Lower lobe of right lung (tissue), 2 donors: ENCODE data around the gene PBX1. TPM values are rescaled to one million over a fixed set of nuclear protein-coding genes. Genes with fewer than 3 reads are reported as not detected.

Experiments used
- ATAC-seq, 2 donors: fragments of 200-7000 bp; cut with Tn5 transposase; one replicate each; pipeline ENCODE4 v1.9.1; 2020 to 2022; ENCODE audit warnings: mild to moderate bottlenecking in 2 of 2, moderate library complexity in 2 of 2
- DNase-seq: peaks from one replicate; pipeline ENCODE4 v3.0.0-alpha.2; 2020
- H3K27ac ChIP-seq: fragments of 200-600 bp; one replicate; pipeline ENCODE4 v1.8.0; 2022
- H3K27me3 ChIP-seq: fragments of 200-600 bp; one replicate; pipeline ENCODE4 v1.8.0; 2022; ENCODE audit warnings: low read depth
- H3K36me3 ChIP-seq: fragments of 200-600 bp; one replicate; pipeline ENCODE4 v1.8.0; 2022; ENCODE audit warnings: mild to moderate bottlenecking
- H3K4me1 ChIP-seq: fragments of 200-600 bp; one replicate; pipeline ENCODE4 v1.8.0; 2022
- H3K4me3 ChIP-seq: fragments of 200-600 bp; one replicate; pipeline ENCODE4 v1.8.0; 2022; ENCODE audit warnings: mild to moderate bottlenecking
- H3K9me3 ChIP-seq: fragments of 200-600 bp; one replicate; pipeline ENCODE4 v1.8.0; 2022
- intact Hi-C: fragments of 100-400 bp; cut with DNase I; formaldehyde crosslinking; loops from one replicate; pipeline ENCODE4 v1.11.0; 2022
- total RNA-seq: library from RNA; stranded (reverse); fragmentation: NEBNext Ultra II Directional; extraction: Animal tissue kit (Norgen Biotek cat#: 25700); gene quantifications from one replicate; pipeline ENCODE4 v1.2.1, GENCODE V29; 2021
- TF ChIP-seq, protein P1 (sequence below): fragments of 200-600 bp; IDR thresholded peaks from one replicate; pipeline ENCODE4 v1.8.0; 2022; ENCODE audit warnings: antibody characterized with exemption, mild to moderate bottlenecking
- donor health status: DM: no; HTN: yes; CAD: no; lungs with severe emphysema.

The PBX1 gene
- total RNA-seq, 1 donor from 2014 or later: 58.1 TPM

DNA sequence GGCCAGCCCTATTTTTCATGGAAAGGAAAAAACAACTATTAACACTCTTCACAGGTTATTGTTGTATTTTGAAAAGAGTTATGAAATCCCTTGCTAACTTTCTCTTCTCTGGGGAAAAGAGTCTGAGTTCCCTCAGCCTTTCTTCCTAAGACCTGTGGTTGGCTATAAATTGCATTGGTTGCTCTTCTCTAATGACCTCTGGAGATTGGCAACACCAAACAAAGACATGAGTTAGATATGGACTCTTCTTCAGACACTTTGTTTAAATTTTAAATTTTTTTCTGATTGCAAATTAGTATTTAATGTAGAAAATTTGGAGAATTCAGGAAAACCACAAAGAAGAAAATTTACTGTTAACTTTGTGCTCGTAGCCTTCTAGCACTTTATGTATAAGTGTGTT lies 275.7 kb downstream of the PBX1 start:
- Histone ChIP-seq H3K36me3 (peaks cover 2% of the 10 kb centered on the region), H3K27ac (no peak overlapping the region), H3K9me3 (no peaks in the 10 kb centered on the region), H3K27me3 (no peaks in the 10 kb centered on the region), H3K4me3 (no peak overlapping the region), H3K4me1 (no peaks in the 10 kb centered on the region)
- ATAC-seq: no peak
- intact Hi-C loops: no loop called here
- TF ChIP-seq, protein P1, sequence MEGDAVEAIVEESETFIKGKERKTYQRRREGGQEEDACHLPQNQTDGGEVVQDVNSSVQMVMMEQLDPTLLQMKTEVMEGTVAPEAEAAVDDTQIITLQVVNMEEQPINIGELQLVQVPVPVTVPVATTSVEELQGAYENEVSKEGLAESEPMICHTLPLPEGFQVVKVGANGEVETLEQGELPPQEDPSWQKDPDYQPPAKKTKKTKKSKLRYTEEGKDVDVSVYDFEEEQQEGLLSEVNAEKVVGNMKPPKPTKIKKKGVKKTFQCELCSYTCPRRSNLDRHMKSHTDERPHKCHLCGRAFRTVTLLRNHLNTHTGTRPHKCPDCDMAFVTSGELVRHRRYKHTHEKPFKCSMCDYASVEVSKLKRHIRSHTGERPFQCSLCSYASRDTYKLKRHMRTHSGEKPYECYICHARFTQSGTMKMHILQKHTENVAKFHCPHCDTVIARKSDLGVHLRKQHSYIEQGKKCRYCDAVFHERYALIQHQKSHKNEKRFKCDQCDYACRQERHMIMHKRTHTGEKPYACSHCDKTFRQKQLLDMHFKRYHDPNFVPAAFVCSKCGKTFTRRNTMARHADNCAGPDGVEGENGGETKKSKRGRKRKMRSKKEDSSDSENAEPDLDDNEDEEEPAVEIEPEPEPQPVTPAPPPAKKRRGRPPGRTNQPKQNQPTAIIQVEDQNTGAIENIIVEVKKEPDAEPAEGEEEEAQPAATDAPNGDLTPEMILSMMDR: no peak
- DNase-seq: no peak

- DNase-seq: no peak
- ATAC-seq: no peak
Observed at GRCh38 chr1:164836614-164837018, 277.6 kb downstream of the PBX1 start.

GRCh38 chr1:164838786-164839185 lies 279.8 kb downstream of the PBX1 start:
- no peaks in the 10 kb centered on the region for H3K9me3 ChIP-seq
- H3K27me3 ChIP-seq: no peaks in the 10 kb centered on the region
- intact Hi-C loops: no loop called here
- H3K4me1 ChIP-seq: peaks cover 4% of the 10 kb centered on the region
- ATAC-seq: no peak
- TF ChIP-seq, protein P1: no peak
- H3K36me3 ChIP-seq: peaks cover 9% of the 10 kb centered on the region
- no peak overlapping the region for H3K4me3 ChIP-seq
- H3K27ac ChIP-seq: no peak overlapping the region
- no peak for DNase-seq

More at GRCh38 chr1:164836614-164837018, 277.6 kb downstream of the PBX1 start:
- Histone ChIP-seq H3K27me3 (no peaks in the 10 kb centered on the region), H3K36me3 (peaks cover 9% of the 10 kb centered on the region), H3K4me3 (no peak overlapping the region), H3K4me1 (no peaks in the 10 kb centered on the region), H3K27ac (no peak overlapping the region), H3K9me3 (no peaks in the 10 kb centered on the region)
- intact Hi-C loops: no loop called here
- TF ChIP-seq, protein P1: no peak

DNA sequence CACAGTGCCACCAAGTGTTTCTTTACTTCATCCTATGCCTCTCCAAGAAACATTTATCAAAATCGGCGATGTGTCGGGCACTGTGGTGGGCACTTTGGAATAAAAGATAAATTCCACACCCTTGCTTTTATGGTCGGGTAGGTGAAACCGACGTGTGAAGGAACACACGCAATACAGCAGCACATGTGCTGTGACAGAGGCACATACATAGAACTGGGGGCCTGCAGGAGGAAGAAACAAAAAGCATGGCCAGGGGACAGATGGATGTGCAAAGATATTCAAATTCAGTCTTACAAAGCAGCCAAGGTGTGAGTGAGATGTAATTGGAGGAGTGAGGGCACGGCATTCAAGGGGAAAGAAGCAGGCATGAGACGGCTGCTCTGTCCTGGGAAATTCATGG lies 282.0 kb downstream of the PBX1 start:
- peaks cover 4% of the 10 kb centered on the region for H3K4me1 ChIP-seq
- ATAC-seq (no peak), DNase-seq (no peak)
- H3K27me3 ChIP-seq: no peaks in the 10 kb centered on the region
- no peak overlapping the region for H3K27ac ChIP-seq
- TF ChIP-seq, protein P1: no peak
- H3K36me3 ChIP-seq: peaks cover 15% of the 10 kb centered on the region
- no peaks in the 10 kb centered on the region for H3K9me3 ChIP-seq
- intact Hi-C loops: no loop called here
- H3K4me3 ChIP-seq: no peak overlapping the region

GRCh38 chr1:164841702-164842465 lies 282.9 kb downstream of the PBX1 start:
- no peak overlapping the region for H3K4me3 ChIP-seq
- TF ChIP-seq, protein P1: no peak
- no peaks in the 10 kb centered on the region for H3K9me3 ChIP-seq
- intact Hi-C loops: no loop called here
- no peaks in the 10 kb centered on the region for H3K27me3 ChIP-seq
- no peak overlapping the region for H3K27ac ChIP-seq
- DNase-seq (no peak), ATAC-seq (no peak)
- peaks cover 24% of the 10 kb centered on the region for H3K36me3 ChIP-seq
- H3K4me1 ChIP-seq: peaks cover 4% of the 10 kb centered on the region
